Activated naive CD8-positive, alpha-beta T cell (primary cell): Measurements from ENCODE around the gene FTO.
"Not testable (repeated sequence)": the region's sequence is repeated elsewhere in the genome, so short reads cannot be mapped to it uniquely, and the experiment has no call there.

Experiments used
- H3K27ac Mint-ChIP-seq: one replicate; pipeline ENCODE4 v1.8.0; 2021; ENCODE audit warnings: mixed read lengths
- H3K27me3 Mint-ChIP-seq: one replicate; pipeline ENCODE4 v1.8.0; 2021; ENCODE audit warnings: mixed read lengths
- H3K36me3 Mint-ChIP-seq: one replicate; pipeline ENCODE4 v1.8.0; 2021; ENCODE audit warnings: mixed read lengths
- H3K4me1 Mint-ChIP-seq: one replicate; pipeline ENCODE4 v1.8.0; 2021; ENCODE audit warnings: low read depth, mixed read lengths
- H3K4me3 Mint-ChIP-seq: one replicate; pipeline ENCODE4 v1.8.0; 2021; ENCODE audit warnings: mild to moderate bottlenecking, mixed read lengths
- H3K9me3 Mint-ChIP-seq: one replicate; pipeline ENCODE4 v1.8.0; 2021; ENCODE audit warnings: low read depth, mixed read lengths

FTO gene

DNA sequence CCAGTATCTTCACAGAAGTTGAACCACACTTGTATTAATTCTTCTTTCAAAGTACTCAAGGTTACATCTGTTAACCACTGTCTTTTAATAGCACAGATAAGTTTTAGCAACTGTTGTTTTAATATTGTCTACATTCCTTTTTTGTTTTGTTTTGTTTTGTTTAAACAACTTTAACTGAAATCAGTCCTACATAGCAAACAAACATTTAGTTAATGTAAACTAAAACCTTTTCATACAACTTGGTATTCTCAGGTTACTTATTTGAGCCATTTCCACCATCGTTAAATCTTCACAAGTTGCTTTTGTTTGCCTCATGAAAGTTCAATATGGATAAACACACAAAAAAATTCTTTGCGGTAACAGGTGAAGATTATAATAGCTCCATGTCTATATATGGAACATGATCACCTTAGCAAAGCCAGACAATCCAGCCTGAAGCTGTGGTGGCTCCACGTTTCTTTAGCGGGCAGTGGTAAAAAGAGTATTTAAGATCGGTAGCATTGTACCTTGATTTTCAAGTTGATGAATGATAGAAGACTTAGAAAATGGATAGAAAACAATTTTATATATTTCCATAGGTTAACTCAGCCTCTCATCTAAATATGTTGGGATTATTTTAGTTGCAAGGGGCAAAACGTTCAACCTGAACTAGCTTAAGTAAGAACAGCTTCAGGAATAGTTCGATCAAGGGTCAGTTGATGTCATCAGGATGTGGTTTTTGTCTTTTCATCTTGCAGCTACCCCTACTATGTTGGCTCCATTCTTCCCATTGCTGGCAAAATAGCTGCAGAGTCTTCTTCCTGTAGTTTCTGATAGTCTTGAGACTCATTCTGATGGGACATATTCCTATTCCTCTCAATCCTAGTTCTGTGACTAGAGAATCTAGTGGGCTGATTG lies 182.8 kb downstream of the FTO start:
- H3K4me3 Mint-ChIP-seq, result no peak overlapping the region
- no peaks in the 10 kb centered on the region for H3K27me3 Mint-ChIP-seq
- no peaks in the 10 kb centered on the region for H3K4me1 Mint-ChIP-seq
- H3K9me3 Mint-ChIP-seq, result peaks cover 10% of the 10 kb centered on the region
- peaks cover 41% of the 10 kb centered on the region for H3K36me3 Mint-ChIP-seq
- no peak overlapping the region for H3K27ac Mint-ChIP-seq

DNA sequence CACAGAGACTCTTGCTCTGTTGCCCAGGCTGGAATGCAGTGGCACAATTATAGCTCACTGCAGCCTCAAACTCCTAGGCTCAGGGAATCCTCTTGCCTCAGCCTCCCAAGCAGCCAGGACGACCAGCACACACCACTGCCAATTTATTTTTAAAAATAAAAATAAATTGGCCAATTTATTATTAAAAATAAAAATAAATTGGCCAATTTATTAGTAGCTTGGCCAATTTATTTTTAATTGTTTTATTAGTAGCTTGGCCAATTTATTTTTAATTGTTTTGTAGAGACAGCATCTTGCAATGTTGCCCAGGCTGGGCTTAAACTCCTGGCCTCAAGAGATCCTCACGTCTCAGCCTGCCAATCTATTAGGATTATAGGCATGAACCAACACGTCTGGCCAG lies 184.3 kb downstream of the FTO start:
- no peaks in the 10 kb centered on the region for H3K27me3 Mint-ChIP-seq
- H3K36me3 Mint-ChIP-seq, result peaks cover 36% of the 10 kb centered on the region
- H3K27ac Mint-ChIP-seq, result no peak overlapping the region
- no peak overlapping the region for H3K4me3 Mint-ChIP-seq
- H3K9me3 Mint-ChIP-seq, result peaks cover 10% of the 10 kb centered on the region
- H3K4me1 Mint-ChIP-seq, result no peaks in the 10 kb centered on the region

DNA sequence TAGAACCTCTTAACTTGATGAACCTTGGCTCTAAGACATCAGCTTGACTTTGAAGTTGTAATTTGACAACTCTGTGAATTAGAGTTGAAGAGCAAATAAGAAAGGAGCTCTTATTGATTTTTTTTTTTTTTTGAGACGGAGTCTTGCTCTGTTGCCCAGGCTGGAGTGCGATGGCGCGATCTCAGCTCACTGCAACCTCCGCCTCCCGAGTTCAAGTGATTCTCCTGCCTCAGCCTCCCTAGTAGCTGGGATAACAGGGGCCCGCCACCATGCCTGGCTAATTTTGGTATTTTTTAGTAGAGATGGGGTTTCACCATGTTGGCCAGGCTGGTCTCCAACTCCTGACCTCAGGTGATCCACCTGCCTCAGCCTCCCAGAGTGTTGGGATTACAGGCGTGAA lies 186.9 kb downstream of the FTO start:
- H3K27me3 Mint-ChIP-seq, H3K4me1 Mint-ChIP-seq, H3K27ac Mint-ChIP-seq, H3K9me3 Mint-ChIP-seq, H3K4me3 Mint-ChIP-seq: not testable (repeated sequence)
- peaks cover 15% of the 10 kb centered on the region for H3K36me3 Mint-ChIP-seq

DNA sequence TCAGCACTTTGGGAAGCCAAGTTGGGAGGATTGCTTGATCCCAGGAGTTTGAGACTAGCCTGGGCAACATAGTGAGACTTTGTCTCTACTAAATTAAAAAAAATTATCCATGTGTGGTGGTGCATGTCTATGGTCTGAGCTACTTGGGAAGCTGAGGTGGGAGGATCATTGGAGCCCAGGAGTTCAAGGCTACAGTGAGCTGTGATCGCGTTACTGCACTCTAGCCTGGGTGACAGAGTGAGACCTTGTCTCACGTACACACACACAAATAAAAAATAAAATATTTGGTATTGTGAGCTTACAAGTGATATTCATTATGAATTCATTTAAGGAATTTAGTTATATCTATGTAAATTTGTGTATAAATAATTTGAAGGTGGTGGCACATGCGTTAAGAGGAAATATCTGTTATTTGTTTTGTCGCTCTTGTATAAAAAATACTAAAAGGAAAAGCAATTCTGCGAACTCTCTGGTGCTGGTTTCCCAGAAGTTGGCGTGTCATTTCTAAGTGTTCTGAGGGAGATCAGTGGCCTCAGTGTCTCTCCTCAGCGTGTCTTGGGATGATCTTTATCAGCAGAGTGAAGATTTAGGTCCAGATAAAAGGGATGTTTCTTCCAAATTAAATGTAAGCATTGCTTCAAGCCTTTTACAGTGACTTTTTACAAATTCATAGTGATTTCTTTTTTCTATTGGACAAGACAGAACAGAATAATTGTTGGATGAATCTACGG lies 187.6 kb downstream of the FTO start:
- H3K36me3 Mint-ChIP-seq, result peaks cover 11% of the 10 kb centered on the region
- no peak overlapping the region for H3K27ac Mint-ChIP-seq
- H3K4me3 Mint-ChIP-seq, result no peak overlapping the region
- no peaks in the 10 kb centered on the region for H3K4me1 Mint-ChIP-seq
- H3K27me3 Mint-ChIP-seq, result no peaks in the 10 kb centered on the region
- H3K9me3 Mint-ChIP-seq, result peaks cover 4% of the 10 kb centered on the region

DNA sequence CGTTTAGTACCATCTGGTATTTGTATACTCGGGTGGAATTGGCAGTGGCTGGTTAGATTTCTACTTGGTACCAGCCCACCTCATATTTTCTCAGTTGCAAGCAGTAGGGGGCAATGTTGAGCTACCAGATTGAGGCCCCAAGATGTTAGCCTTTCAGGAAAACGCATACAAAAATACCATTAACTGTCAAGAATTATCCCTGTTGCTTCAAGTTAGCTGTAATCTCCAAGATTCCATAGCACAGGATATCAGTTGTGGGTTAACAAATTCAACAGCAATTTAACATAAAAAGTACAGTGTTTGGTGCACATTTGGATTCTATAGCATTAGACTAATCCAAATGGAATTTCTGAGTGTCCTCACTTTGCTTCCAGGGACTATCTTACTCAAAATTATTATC lies 188.2 kb downstream of the FTO start:
- H3K4me3 Mint-ChIP-seq, result no peak overlapping the region
- no peaks in the 10 kb centered on the region for H3K4me1 Mint-ChIP-seq
- no peak overlapping the region for H3K27ac Mint-ChIP-seq
- H3K36me3 Mint-ChIP-seq, result peaks cover 8% of the 10 kb centered on the region
- no peaks in the 10 kb centered on the region for H3K27me3 Mint-ChIP-seq
- no peaks in the 10 kb centered on the region for H3K9me3 Mint-ChIP-seq

DNA sequence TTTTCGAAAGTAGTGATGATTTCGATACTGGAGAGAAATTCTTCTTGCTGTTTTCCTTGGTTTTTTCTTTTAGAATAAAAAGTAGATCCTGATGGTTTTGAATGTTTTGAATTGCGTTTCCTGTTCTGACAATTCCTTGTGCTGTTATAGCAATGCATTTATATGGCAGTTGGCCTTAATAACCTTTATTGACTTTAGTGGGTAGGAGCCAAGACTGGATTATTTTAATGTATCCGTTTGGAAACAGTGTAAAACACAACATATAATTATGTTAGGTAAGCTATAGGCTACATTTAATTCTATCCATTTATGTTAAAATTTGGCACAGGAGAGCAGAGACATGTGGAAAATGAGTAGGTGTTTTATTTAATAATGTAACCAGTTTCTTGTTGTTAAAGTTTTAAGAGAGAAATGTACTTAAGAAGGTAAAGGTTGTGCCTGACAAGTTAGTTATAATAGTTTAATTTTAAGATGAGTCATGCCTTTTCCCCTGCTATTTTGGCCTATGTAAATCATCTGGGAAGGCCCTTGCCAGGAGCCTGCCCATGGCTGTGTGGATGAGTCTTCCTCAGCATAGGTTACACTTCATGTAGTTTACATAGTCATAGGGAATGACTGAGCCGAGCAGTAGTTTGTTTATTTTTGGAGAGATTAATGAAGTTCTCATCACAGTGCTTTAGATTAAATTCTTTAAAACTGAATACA lies 189.9 kb downstream of the FTO start:
- H3K4me1 Mint-ChIP-seq, result no peaks in the 10 kb centered on the region
- H3K36me3 Mint-ChIP-seq, result peaks cover 9% of the 10 kb centered on the region
- no peaks in the 10 kb centered on the region for H3K27me3 Mint-ChIP-seq
- H3K4me3 Mint-ChIP-seq, result no peak overlapping the region
- no peaks in the 10 kb centered on the region for H3K9me3 Mint-ChIP-seq
- no peak overlapping the region for H3K27ac Mint-ChIP-seq

DNA sequence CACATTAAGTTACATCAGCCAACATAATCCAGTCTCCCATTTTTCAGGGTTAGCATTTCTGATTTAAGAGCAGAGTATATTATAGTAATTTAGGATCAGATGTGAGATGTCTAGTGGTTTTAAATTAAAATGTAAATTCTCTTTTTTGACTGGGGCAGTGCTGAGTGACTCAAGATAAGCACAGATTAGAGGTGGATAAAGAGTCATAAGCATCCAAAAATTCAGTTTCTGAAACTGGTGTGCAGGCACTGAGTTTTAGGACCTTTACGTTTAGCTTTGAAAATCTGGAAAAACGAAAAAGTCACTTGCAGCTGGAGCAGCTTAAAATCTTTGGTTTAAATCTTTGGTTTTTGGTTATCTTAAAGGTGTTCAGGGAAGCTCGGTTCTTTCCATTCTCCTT lies 190.7 kb downstream of the FTO start:
- Mint-ChIP-seq H3K4me1 (no peaks in the 10 kb centered on the region), H3K9me3 (no peaks in the 10 kb centered on the region), H3K27me3 (no peaks in the 10 kb centered on the region), H3K36me3 (peaks cover 9% of the 10 kb centered on the region), H3K4me3 (no peak overlapping the region), H3K27ac (no peak overlapping the region)

DNA sequence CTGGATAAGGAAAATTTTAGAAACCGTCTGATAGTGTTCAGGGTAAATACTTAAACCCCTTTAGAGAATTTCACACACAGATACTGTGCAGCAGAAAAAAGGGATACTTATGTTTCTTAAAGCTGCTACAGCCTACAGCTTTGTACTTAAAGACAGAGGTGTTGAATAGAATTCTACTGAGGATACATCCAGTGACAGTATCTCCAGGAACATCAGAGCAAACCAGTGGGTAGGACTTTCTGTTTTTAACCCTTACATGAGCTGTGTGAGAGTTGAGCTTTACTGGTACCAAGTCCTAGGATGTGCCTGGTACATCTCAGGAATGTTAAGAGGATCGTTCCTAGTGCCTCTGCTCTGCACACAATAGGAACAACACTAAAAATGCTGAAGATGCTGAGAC lies 191.5 kb downstream of the FTO start:
- peaks cover 10% of the 10 kb centered on the region for H3K36me3 Mint-ChIP-seq
- H3K4me3 Mint-ChIP-seq, result no peak overlapping the region
- H3K4me1 Mint-ChIP-seq, result no peaks in the 10 kb centered on the region
- H3K27ac Mint-ChIP-seq, result no peak overlapping the region
- H3K9me3 Mint-ChIP-seq, result no peaks in the 10 kb centered on the region
- H3K27me3 Mint-ChIP-seq, result no peaks in the 10 kb centered on the region

DNA sequence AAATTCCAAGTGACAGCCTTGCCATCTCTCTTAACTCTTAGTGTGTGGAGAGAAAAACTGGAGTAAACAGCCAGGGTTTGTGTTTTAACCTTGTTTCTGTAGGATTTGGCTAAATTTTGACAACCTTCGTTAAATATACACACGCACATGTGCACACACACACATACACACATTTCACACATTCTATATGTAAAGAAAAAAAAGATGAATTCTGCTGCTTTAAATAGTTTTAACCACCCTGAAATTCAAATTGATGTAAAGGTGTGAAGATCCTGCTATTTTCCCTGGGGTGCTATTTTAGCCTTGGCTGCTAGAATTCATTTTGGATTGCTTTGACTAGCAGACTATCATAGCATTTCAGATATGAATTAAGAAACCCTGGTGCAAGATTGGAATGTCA lies 191.9 kb downstream of the FTO start:
- H3K27me3 Mint-ChIP-seq, result no peaks in the 10 kb centered on the region
- no peak overlapping the region for H3K4me3 Mint-ChIP-seq
- no peaks in the 10 kb centered on the region for H3K9me3 Mint-ChIP-seq
- H3K36me3 Mint-ChIP-seq, result peaks cover 13% of the 10 kb centered on the region
- no peak overlapping the region for H3K27ac Mint-ChIP-seq
- no peaks in the 10 kb centered on the region for H3K4me1 Mint-ChIP-seq

DNA sequence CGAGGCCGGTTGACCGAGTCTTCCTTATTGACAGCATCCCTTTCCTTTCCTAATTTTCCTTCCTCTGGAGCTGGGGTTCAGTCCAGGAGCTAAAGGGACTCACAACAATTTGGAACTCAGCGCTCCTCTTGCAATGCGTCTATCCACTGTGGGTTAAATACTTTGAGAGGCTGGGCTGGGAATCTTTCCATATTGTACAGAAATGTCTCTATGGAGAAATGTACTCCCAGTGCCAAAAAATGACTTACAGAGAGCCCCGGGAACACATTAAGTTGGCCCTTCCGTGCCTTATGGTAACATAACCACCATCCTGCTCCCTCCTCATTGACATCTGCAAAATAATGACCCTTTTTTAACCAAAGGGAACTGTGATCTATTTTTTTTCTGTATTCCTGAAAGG lies 192.8 kb downstream of the FTO start:
- Mint-ChIP-seq H3K9me3 (no peaks in the 10 kb centered on the region), H3K27me3 (no peaks in the 10 kb centered on the region), H3K36me3 (peaks cover 19% of the 10 kb centered on the region), H3K4me1 (no peaks in the 10 kb centered on the region), H3K27ac (no peak overlapping the region), H3K4me3 (no peak overlapping the region)

DNA sequence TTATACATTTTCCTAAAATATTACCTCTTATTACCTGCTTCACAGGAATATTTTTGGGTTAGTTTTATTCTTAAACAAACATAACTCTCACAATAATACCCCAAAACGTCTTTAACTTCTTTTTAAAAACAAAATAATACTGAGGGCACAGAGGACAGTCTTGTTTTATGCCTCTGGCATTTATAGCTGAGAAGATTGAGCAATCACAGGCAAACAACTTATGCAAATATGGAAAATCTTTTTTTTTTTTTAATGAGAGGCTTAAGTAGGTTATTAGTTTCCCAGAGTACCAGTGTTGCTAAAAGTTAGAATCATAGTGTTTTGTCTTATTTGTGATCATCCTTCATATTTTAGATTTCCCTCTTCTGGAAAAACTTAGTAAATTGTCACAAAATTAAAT lies 195.0 kb downstream of the FTO start:
- no peaks in the 10 kb centered on the region for H3K27me3 Mint-ChIP-seq
- peaks cover 25% of the 10 kb centered on the region for H3K36me3 Mint-ChIP-seq
- no peak overlapping the region for H3K27ac Mint-ChIP-seq
- peaks cover 3% of the 10 kb centered on the region for H3K4me1 Mint-ChIP-seq
- no peak overlapping the region for H3K4me3 Mint-ChIP-seq
- H3K9me3 Mint-ChIP-seq, result no peaks in the 10 kb centered on the region

DNA sequence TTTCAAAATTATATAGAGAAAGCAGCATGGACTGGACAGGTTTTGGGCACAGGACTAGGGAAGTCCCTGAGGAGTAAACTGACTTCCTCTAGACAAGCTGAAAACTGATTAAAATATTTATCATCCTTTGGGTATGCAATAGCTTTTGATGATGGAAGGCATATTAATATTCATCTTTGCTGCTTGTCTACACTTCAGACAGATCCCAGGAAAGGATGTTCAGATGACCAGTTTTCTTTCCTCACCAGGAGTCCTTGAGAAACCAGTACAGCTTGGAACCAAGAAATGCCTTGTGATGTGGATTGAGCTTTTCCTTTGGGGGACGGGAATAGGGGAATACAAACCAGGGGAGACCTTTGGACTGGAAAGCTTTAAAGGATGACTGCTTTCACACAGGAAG lies 195.5 kb downstream of the FTO start:
- H3K27me3 Mint-ChIP-seq, result no peaks in the 10 kb centered on the region
- H3K4me1 Mint-ChIP-seq, result peaks cover 3% of the 10 kb centered on the region
- peaks cover 25% of the 10 kb centered on the region for H3K36me3 Mint-ChIP-seq
- H3K4me3 Mint-ChIP-seq, result no peak overlapping the region
- H3K27ac Mint-ChIP-seq, result no peak overlapping the region
- no peaks in the 10 kb centered on the region for H3K9me3 Mint-ChIP-seq

DNA sequence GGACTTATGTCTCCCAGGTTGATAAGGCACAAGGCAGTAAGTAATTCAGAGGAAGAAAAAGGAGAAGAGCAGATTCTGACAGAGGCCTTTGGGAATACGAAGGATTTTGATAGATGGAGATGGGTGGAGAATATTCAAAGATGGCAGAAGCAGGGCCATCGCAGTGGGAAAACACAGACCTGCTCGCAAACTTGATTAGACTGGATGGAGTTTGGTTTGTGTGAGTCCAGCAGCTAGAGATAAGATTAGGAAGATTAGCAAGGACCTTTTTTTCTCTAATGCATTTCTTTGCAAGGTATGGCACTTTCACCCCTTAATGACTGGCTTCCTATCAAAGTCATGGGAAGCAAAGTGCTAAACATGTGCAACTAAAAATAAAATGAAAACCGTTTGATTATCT lies 196.7 kb downstream of the FTO start:
- Mint-ChIP-seq H3K27ac (no peak overlapping the region), H3K27me3 (no peaks in the 10 kb centered on the region), H3K36me3 (peaks cover 25% of the 10 kb centered on the region), H3K9me3 (no peaks in the 10 kb centered on the region), H3K4me1 (peaks cover 14% of the 10 kb centered on the region), H3K4me3 (no peak overlapping the region)

DNA sequence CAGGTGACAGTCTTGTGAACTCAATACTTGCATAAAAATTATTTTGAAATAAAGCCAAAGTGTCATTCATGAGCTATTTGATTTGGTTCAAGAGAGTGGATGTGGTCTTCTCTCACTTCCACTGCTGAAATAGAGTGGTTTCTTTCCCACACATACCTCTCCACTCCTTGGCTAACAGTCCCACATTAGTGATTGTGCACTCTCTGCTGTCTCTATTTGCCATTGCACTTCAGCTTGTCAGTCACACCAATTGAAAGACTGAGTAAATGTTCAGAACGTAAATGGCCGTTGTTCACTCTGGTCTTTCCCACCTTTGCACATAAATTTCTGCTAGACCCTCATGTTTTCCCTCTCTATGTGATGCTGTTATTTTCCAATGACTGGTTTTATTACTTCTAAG lies 197.5 kb downstream of the FTO start:
- Mint-ChIP-seq H3K27ac (no peak overlapping the region), H3K4me1 (peaks cover 14% of the 10 kb centered on the region), H3K9me3 (no peaks in the 10 kb centered on the region), H3K27me3 (no peaks in the 10 kb centered on the region), H3K4me3 (no peak overlapping the region), H3K36me3 (peaks cover 28% of the 10 kb centered on the region)

DNA sequence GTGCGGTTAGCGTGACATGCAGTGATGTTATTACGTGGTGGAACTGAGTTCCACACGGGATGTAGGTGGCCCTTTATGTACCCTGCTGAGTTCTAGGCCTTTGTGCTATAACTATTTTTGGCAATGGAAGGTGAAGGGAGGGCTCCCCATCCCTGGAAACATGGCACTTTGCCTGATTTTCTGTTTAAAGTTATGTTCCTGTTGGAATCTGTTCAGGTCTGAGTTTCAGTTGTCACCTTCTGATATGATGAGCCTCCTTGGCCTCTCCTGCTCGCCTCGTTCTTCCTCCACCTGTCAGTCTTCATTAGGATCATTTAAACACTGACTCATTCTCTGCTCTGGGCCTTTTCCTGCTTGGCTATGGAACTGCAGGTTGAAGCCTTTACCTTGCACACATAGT lies 200.6 kb downstream of the FTO start:
- peaks cover 14% of the 10 kb centered on the region for H3K4me1 Mint-ChIP-seq
- H3K36me3 Mint-ChIP-seq, result peaks cover 25% of the 10 kb centered on the region
- no peaks in the 10 kb centered on the region for H3K9me3 Mint-ChIP-seq
- H3K27ac Mint-ChIP-seq, result no peak overlapping the region
- no peaks in the 10 kb centered on the region for H3K27me3 Mint-ChIP-seq
- H3K4me3 Mint-ChIP-seq, result no peak overlapping the region
